HepG2 (cell line): ENCODE results near the gene PLOD3. TPM values are rescaled to one million over a fixed set of nuclear protein-coding genes. Genes with fewer than 3 reads are reported as not detected.

ENCODE experiments used
- ZNF614 ChIP-seq: IDR thresholded peaks from 2 replicates; pipeline ENCODE4 v1.6.1; 2018; ENCODE audit warnings: missing biosample characterization, missing genetic modification reagents, inconsistent platforms, borderline replicate concordance
- ZNF768 ChIP-seq: sonication (generic); formaldehyde crosslinking; IDR thresholded peaks from 2 replicates; pipeline ENCODE4 v1.4.0; 2020; ENCODE audit warnings: missing genetic modification reagents
- polyA plus RNA-seq, 8 experiments: library from polyadenylated mRNA; depleted of rRNA in 3 of 8; stranded (reverse) in 7 of 8; unstranded in 1 of 8; fragments of >200 nt; fragmentation: Illumina TruSeq in 4 of 8; extraction: Trizol in 4 of 8; gene quantifications; 2 replicates each; pipeline versions ENCODE4 v1.2.1 to v1.2.3, GENCODE V29; 2011 to 2016; ENCODE audit warnings: low read depth in 4 of 8, missing spikeins in 1 of 8, mixed read lengths in 1 of 8; ENCODE audit not compliant: insufficient read depth in 1 of 8
- total RNA-seq, 5 experiments: library from RNA; depleted of rRNA; stranded (reverse); fragments of >200 nt; fragmentation: Illumina TruSeq; extraction: Trizol; gene quantifications; 2 replicates each; pipeline ENCODE4 v1.2.3, GENCODE V29; 2016; ENCODE audit warnings: low read depth in 1 of 5
- TF ChIP-seq, protein P1 (sequence below): sonication (generic); formaldehyde crosslinking; IDR thresholded peaks from 2 replicates; pipeline ENCODE4 v1.4.0; 2020; ENCODE audit warnings: mild to moderate bottlenecking, missing genetic modification reagents, borderline replicate concordance
- TF ChIP-seq, protein P2 (sequence below): sonication (generic); formaldehyde crosslinking; IDR thresholded peaks from 2 replicates; pipeline ENCODE4 v1.5.0; 2020; ENCODE audit warnings: mild to moderate bottlenecking, missing genetic modification reagents, moderate library complexity

The PLOD3 gene
- total and polyA plus RNA-seq, 2 of the 13 experiments (the other 11 are each of a cell fraction or from before 2014, with no cell fraction given): 65.8 to 67.4 TPM

DNA sequence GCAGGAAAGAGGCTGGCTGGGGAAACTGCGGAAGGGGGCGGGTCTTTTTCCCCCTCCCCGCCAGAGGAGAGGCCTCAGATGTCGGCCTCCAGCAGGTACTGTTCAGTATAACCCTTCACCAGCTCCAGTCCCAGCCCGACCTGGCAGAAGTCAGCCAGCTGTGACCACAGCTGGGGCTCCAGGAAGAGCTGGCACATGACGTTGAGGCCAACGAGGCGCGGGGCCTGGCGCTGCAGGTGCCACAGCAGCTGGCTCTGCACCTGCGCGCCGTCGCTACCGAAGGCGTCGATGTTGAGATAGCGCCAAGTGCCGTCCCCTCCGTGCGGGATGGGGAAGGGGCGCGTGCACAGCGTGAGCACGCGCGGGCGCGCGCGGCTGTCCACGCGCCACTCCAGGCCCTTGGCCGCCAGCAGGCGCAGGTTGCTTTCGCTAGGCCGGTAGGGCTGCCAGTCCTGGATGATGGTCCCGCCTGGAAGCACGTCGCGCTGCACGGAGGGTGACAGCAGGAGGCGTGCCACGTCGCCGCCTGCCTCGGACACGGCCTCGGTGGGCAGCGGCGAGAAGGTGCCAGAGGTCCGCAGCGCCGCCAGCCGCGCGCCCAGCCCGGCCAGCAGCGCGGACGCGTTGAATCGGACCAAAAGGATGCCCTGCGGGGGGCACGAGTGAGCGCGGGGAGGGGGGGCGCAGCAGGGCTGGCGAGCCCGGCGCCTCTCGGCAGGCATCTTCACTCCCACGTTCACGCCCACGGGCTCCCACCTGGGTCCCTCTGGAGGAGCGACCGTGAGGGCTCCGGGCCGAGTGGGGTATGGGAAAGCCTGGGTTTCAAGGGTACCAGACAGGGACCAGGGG lies 45.2 kb downstream of the PLOD3 start (continued):
- TF ChIP-seq, protein P1, sequence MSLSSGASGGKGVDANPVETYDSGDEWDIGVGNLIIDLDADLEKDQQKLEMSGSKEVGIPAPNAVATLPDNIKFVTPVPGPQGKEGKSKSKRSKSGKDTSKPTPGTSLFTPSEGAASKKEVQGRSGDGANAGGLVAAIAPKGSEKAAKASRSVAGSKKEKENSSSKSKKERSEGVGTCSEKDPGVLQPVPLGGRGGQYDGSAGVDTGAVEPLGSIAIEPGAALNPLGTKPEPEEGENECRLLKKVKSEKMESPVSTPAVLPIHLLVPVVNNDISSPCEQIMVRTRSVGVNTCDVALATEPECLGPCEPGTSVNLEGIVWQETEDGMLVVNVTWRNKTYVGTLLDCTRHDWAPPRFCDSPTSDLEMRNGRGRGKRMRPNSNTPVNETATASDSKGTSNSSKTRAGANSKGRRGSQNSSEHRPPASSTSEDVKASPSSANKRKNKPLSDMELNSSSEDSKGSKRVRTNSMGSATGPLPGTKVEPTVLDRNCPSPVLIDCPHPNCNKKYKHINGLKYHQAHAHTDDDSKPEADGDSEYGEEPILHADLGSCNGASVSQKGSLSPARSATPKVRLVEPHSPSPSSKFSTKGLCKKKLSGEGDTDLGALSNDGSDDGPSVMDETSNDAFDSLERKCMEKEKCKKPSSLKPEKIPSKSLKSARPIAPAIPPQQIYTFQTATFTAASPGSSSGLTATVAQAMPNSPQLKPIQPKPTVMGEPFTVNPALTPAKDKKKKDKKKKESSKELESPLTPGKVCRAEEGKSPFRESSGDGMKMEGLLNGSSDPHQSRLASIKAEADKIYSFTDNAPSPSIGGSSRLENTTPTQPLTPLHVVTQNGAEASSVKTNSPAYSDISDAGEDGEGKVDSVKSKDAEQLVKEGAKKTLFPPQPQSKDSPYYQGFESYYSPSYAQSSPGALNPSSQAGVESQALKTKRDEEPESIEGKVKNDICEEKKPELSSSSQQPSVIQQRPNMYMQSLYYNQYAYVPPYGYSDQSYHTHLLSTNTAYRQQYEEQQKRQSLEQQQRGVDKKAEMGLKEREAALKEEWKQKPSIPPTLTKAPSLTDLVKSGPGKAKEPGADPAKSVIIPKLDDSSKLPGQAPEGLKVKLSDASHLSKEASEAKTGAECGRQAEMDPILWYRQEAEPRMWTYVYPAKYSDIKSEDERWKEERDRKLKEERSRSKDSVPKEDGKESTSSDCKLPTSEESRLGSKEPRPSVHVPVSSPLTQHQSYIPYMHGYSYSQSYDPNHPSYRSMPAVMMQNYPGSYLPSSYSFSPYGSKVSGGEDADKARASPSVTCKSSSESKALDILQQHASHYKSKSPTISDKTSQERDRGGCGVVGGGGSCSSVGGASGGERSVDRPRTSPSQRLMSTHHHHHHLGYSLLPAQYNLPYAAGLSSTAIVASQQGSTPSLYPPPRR (CRISPR knock-in tag): no peak
- TF ChIP-seq ZNF614 (CRISPR knock-in tag) (no peak), ZNF768 (CRISPR knock-in tag) (peak; percentile 26; the same call in 1 of the 2 replicates)
- TF ChIP-seq, protein P2, sequence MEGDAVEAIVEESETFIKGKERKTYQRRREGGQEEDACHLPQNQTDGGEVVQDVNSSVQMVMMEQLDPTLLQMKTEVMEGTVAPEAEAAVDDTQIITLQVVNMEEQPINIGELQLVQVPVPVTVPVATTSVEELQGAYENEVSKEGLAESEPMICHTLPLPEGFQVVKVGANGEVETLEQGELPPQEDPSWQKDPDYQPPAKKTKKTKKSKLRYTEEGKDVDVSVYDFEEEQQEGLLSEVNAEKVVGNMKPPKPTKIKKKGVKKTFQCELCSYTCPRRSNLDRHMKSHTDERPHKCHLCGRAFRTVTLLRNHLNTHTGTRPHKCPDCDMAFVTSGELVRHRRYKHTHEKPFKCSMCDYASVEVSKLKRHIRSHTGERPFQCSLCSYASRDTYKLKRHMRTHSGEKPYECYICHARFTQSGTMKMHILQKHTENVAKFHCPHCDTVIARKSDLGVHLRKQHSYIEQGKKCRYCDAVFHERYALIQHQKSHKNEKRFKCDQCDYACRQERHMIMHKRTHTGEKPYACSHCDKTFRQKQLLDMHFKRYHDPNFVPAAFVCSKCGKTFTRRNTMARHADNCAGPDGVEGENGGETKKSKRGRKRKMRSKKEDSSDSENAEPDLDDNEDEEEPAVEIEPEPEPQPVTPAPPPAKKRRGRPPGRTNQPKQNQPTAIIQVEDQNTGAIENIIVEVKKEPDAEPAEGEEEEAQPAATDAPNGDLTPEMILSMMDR: peak; percentile 44
